B cell (primary cell): ENCODE data around the gene NSUN5. TPM values are rescaled to one million over a fixed set of nuclear protein-coding genes. Genes with fewer than 3 reads are reported as not detected.

ENCODE experiments used
- ATAC-seq: fragments of 200-7000 bp; cut with Tn5 transposase; one replicate; pipeline ENCODE4 v1.10.0; 2021; ENCODE audit warnings: low read depth, mild to moderate bottlenecking, moderate number of reproducible peaks, moderate library complexity
- CTCF ChIA-PET: fragments of 350-600 bp; sonication (Branson Sonifier 250); formaldehyde crosslinking; loops from one replicate; lab custom pipeline; 2021; ENCODE audit warnings: antibody characterized with exemption, inconsistent platforms; lab: Charles Lee
- POLR2A ChIA-PET: fragments of 350-600 bp; sonication (Branson Sonifier 250); formaldehyde crosslinking; loops from one replicate; lab custom pipeline; 2021; ENCODE audit warnings: antibody characterized with exemption; lab: Charles Lee
- DNase-seq: peaks from one replicate; pipeline ENCODE4 v3.0.0; 2013
- H2AFZ ChIP-seq: 2 replicates; pipeline ENCODE4 v1.6.1; 2012; ENCODE audit warnings: mild to moderate bottlenecking, low read depth, low read length; ENCODE audit not compliant: insufficient read depth, poor library complexity, severe bottlenecking
- H3K27ac ChIP-seq, 2 donors: 1 replicate in 1 of 2; 2 replicates in 1 of 2; pipeline ENCODE4 v1.5.1; 2012 to 2013; ENCODE audit warnings: low read length in 2 of 2, mild to moderate bottlenecking in 2 of 2, moderate library complexity in 1 of 2
- H3K27me3 ChIP-seq, 4 experiments: fragments of 200-600 bp in 1 of 4; sonication (generic) in 1 of 4; replicated peaks in 1 of 4; 1 replicate in 2 of 4; 2 replicates in 2 of 4; pipeline versions ENCODE4 v1.6.1 to v1.7.0; 2013 to 2016; ENCODE audit warnings: low read length in 3 of 4, mild to moderate bottlenecking in 2 of 4, mixed read lengths in 1 of 4, moderate library complexity in 1 of 4; ENCODE audit not compliant: insufficient read depth in 4 of 4, control insufficient read depth in 3 of 4; ENCODE audit errors: control extremely low read depth in 1 of 4
- H3K36me3 ChIP-seq, 2 experiments: replicated peaks in 1 of 2; 1 replicate in 1 of 2; 2 replicates in 1 of 2; pipeline versions ENCODE4 v1.6.1 to v1.7.1; 2013; ENCODE audit warnings: low read length in 1 of 2; ENCODE audit not compliant: insufficient read depth in 2 of 2, control insufficient read depth in 1 of 2; ENCODE audit errors: control extremely low read depth in 1 of 2, extremely low read depth in 1 of 2
- H3K4me1 ChIP-seq, 2 donors: fragments of 200-600 bp in 1 of 2; sonication (generic) in 1 of 2; 1 replicate in 1 of 2; 2 replicates in 1 of 2; pipeline versions ENCODE4 v1.5.1 to v1.6.1; 2013 to 2017; ENCODE audit warnings: low read length in 2 of 2; ENCODE audit not compliant: control insufficient read depth in 2 of 2, insufficient read depth in 2 of 2
- H3K4me2 ChIP-seq: replicated peaks from 2 replicates; pipeline ENCODE3; 2012; ENCODE audit warnings: mild to moderate bottlenecking, low read depth, low read length; ENCODE audit not compliant: poor library complexity, severe bottlenecking
- H3K4me3 ChIP-seq, 5 experiments: fragments of 200-600 bp in 1 of 5; sonication (generic) in 1 of 5; 1 replicate in 3 of 5; 2 replicates in 2 of 5; pipeline versions ENCODE4 v1.5.1 to v1.7.0; 2011 to 2016; ENCODE audit warnings: low read length in 4 of 5, mild to moderate bottlenecking in 4 of 5, low read depth in 2 of 5, control low read depth in 1 of 5, moderate library complexity in 1 of 5; ENCODE audit not compliant: insufficient read depth in 1 of 5; ENCODE audit errors: control extremely low read depth in 1 of 5, extremely low read depth in 1 of 5
- H3K79me2 ChIP-seq: fragments of 200-600 bp; sonication (generic); one replicate; pipeline ENCODE4 v1.6.0; 2016; ENCODE audit warnings: low read length; ENCODE audit not compliant: control insufficient read depth, insufficient read depth
- H3K9ac ChIP-seq: fragments of 200-600 bp; sonication (generic); 2 replicates; pipeline ENCODE4 v1.6.1; 2017; ENCODE audit warnings: mild to moderate bottlenecking, low read length, moderate library complexity
- H3K9me3 ChIP-seq, 3 donors: one replicate each; pipeline versions ENCODE4 v1.6.1 to v1.7.1; 2013; ENCODE audit warnings: low read length in 2 of 3; ENCODE audit not compliant: control insufficient read depth in 2 of 3, insufficient read depth in 1 of 3; ENCODE audit errors: control extremely low read depth in 1 of 3
- H4K20me1 ChIP-seq: 2 replicates; pipeline ENCODE4 v1.6.0; 2012; ENCODE audit warnings: mild to moderate bottlenecking, low read length; ENCODE audit not compliant: insufficient read depth, control insufficient read depth, poor library complexity, severe bottlenecking
- H3K27ac Mint-ChIP-seq: one replicate; pipeline ENCODE4 v1.8.0; 2021; ENCODE audit warnings: mixed read lengths
- H3K27me3 Mint-ChIP-seq: one replicate; pipeline ENCODE4 v1.8.0; 2021; ENCODE audit warnings: mixed read lengths
- H3K4me1 Mint-ChIP-seq: one replicate; pipeline ENCODE4 v1.8.0; 2021; ENCODE audit warnings: mixed read lengths
- H3K4me3 Mint-ChIP-seq: one replicate; pipeline ENCODE4 v1.8.0; 2021; ENCODE audit warnings: mixed read lengths
- H3K9me3 Mint-ChIP-seq: one replicate; pipeline ENCODE4 v1.8.0; 2022; ENCODE audit warnings: mixed read lengths; ENCODE audit not compliant: insufficient read depth
- EZH2 ChIP-seq: IDR thresholded peaks from 2 replicates; pipeline ENCODE4 v1.6.1; 2012; ENCODE audit warnings: borderline replicate concordance, low read depth, mild to moderate bottlenecking, moderate library complexity, low read length; ENCODE audit not compliant: insufficient read depth, poor library complexity, severe bottlenecking
- WGBS: methylation state at CpG from one replicate; pipeline ENCODE4 v1.1.5; 2013; ENCODE audit warnings: missing lambda C conversion rate; ENCODE audit not compliant: insufficient coverage; 5-methylcytosine and 5-hydroxymethylcytosine counted together
- intact Hi-C: fragments of 100-400 bp; cut with micrococcal nuclease; formaldehyde crosslinking; loops from one replicate; pipeline ENCODE4 v1.10.0; 2022
- polyA plus RNA-seq: library from polyadenylated mRNA; depleted of rRNA; stranded (reverse); fragments of >200 nt; gene quantifications from 2 replicates; pipeline ENCODE4 v1.2.3, GENCODE V29; 2012
- total RNA-seq, 2 donors: library from RNA; stranded (reverse); fragments of 120-200 nt in 1 of 2; gene quantifications; 1 replicate in 1 of 2; 2 replicates in 1 of 2; pipeline versions ENCODE4 v1.2.3 to v1.2.4, GENCODE V29; 2013 to 2022
- TF ChIP-seq, protein P1 (sequence below): fragments of 200-600 bp; IDR thresholded peaks from one replicate; pipeline ENCODE4 v1.8.0; 2022; ENCODE audit warnings: antibody characterized with exemption, mild to moderate bottlenecking

The NSUN5 gene
- total and polyA plus RNA-seq, 2 donors (not counting 1 experiment from before 2014, with no cell fraction given), result 67.1 to 98.0 TPM

- ATAC-seq, result no peak
- H3K9me3 Mint-ChIP-seq, result no peaks in the 10 kb centered on the region
- H3K4me3 ChIP-seq, result no peak overlapping the region
These were observed 37.3 kb upstream of the NSUN5 start for GRCh38 chr7:73345951-73346350.

DNA sequence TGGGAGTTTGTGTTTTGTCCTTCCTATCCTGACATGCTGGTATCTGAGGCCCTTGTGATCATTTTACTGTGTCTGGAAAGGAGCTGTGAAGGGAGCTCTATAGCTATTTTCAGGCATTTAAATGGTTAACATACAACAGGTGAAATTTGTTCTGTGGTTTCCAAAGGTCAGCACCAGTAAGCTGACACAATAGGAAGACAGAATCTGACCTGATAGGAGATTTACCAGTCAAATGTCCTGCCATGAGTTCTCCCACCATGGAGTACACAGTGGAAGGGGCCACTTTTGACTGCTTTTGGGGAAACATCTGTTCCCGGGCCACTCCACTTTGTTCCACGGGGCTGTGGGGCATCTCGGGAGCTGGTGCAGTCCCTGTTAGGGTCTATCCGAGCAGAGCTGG, 36.9 kb upstream of the NSUN5 start:
- DNase-seq (no peak), ATAC-seq (no peak)
- Histone ChIP-seq H3K9ac (no peak overlapping the region), H3K4me1 (no peaks in the 10 kb centered on the region), H2AFZ (no peak overlapping the region), H3K4me3 (no peak overlapping the region), H3K79me2 (no peaks in the 10 kb centered on the region), H4K20me1 (no peaks in the 10 kb centered on the region), H3K9me3 (no peaks in the 10 kb centered on the region), H3K36me3 (no peaks in the 10 kb centered on the region), H3K4me2 (no peak overlapping the region), H3K27me3 (peaks cover 0 to 5% (median 0%) of the 10 kb centered on the region in 4 experiments), H3K27ac (no peak overlapping the region)
- Mint-ChIP-seq H3K4me1 (no peaks in the 10 kb centered on the region), H3K4me3 (no peak overlapping the region), H3K9me3 (no peaks in the 10 kb centered on the region), H3K27me3 (peaks cover 25% of the 10 kb centered on the region), H3K27ac (no peak overlapping the region)
- intact Hi-C loops, result no loop called here
- ChIA-PET POLR2A (no interaction called here), CTCF (interaction anchor here (0.6 kb wide), 1 partner anchor 106 kb away, joined by 3 read pairs; no protein-coding TSS in a partner anchor)
- TF ChIP-seq EZH2, result no peak
- TF ChIP-seq, protein P1, sequence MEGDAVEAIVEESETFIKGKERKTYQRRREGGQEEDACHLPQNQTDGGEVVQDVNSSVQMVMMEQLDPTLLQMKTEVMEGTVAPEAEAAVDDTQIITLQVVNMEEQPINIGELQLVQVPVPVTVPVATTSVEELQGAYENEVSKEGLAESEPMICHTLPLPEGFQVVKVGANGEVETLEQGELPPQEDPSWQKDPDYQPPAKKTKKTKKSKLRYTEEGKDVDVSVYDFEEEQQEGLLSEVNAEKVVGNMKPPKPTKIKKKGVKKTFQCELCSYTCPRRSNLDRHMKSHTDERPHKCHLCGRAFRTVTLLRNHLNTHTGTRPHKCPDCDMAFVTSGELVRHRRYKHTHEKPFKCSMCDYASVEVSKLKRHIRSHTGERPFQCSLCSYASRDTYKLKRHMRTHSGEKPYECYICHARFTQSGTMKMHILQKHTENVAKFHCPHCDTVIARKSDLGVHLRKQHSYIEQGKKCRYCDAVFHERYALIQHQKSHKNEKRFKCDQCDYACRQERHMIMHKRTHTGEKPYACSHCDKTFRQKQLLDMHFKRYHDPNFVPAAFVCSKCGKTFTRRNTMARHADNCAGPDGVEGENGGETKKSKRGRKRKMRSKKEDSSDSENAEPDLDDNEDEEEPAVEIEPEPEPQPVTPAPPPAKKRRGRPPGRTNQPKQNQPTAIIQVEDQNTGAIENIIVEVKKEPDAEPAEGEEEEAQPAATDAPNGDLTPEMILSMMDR, result no peak
- 30% methylated on average over 3 of the region's 4 CpGs for WGBS

More at GRCh38 chr7:73345951-73346350, 37.3 kb upstream of the NSUN5 start:
- H3K27ac Mint-ChIP-seq, result no peak overlapping the region
- H3K4me1 Mint-ChIP-seq, result no peaks in the 10 kb centered on the region
- H3K4me3 Mint-ChIP-seq, result no peak overlapping the region
- WGBS, result 60% methylated on average over 8 of the region's 8 CpGs
- ChIA-PET POLR2A (no interaction called here), CTCF (no interaction called here)
- Histone ChIP-seq H3K27ac (no peak overlapping the region), H3K4me1 (no peaks in the 10 kb centered on the region), H4K20me1 (no peaks in the 10 kb centered on the region), H3K9ac (no peak overlapping the region), H3K36me3 (no peaks in the 10 kb centered on the region), H3K27me3 (peaks cover 0 to 5% (median 0%) of the 10 kb centered on the region in 4 experiments), H3K4me2 (no peak overlapping the region), H3K9me3 (no peaks in the 10 kb centered on the region), H3K79me2 (no peaks in the 10 kb centered on the region), H2AFZ (no peak overlapping the region)
- TF ChIP-seq, protein P1, result no peak
- no peak for TF ChIP-seq EZH2
- H3K27me3 Mint-ChIP-seq, result peaks cover 24% of the 10 kb centered on the region
- intact Hi-C loops, result no loop called here
- DNase-seq, result no peak
